ENCODE data around the gene RNU7-1. TPM values are rescaled to one million over a fixed set of nuclear protein-coding genes. Genes with fewer than 3 reads are reported as not detected.

Gene RNU7-1
- polyA plus RNA-seq, 5 donors: 5.9 to 20.2 (median 7.9) TPM; not detected in 2

Other genes starting within 250 kb of the RNU7-1 start
- gene PIANP, start 243.0 kb upstream of the RNU7-1 start, polyA plus RNA-seq (ENCODE audit: insufficient read depth in 1 of 5, insufficient read length in 5 of 5, low replicate concordance in 1 of 5): 10 to 100 TPM in 1 of 5 donors, 1 to 10 TPM in 4; 5.2 to 10.4 (median 6.7) TPM
- 10 to 100 TPM; 48.4 to 59.1 (median 56.3) TPM for gene COPS7A, start 219.8 kb upstream of the RNU7-1 start, polyA plus RNA-seq (ENCODE audit: insufficient read depth in 1 of 5, insufficient read length in 5 of 5, low replicate concordance in 1 of 5)
- gene MLF2, start 190.7 kb upstream of the RNU7-1 start, polyA plus RNA-seq (ENCODE audit: insufficient read depth in 1 of 5, insufficient read length in 5 of 5, low replicate concordance in 1 of 5): 100 to 1,000 TPM; 147 to 203 (median 179) TPM
- gene PTMS, start 177.5 kb upstream of the RNU7-1 start, polyA plus RNA-seq (ENCODE audit: insufficient read depth in 1 of 5, insufficient read length in 5 of 5, low replicate concordance in 1 of 5): 1,000 to 10,000 TPM in 1 of 5 donors, 100 to 1,000 TPM in 4; 621 to 1,050 (median 719) TPM
- gene LAG3, start 171.3 kb upstream of the RNU7-1 start, polyA plus RNA-seq (ENCODE audit: insufficient read depth in 1 of 5, insufficient read length in 5 of 5, low replicate concordance in 1 of 5): 1 to 10 TPM; 1.3 to 2.9 (median 1.7) TPM
- 100 to 1,000 TPM in 1 of 5 donors, 10 to 100 TPM in 4; 73.5 to 108 (median 89.3) TPM for gene CD4, start 154.3 kb upstream of the RNU7-1 start, polyA plus RNA-seq (ENCODE audit: insufficient read depth in 1 of 5, insufficient read length in 5 of 5, low replicate concordance in 1 of 5)
- gene GPR162, start 122.0 kb upstream of the RNU7-1 start, polyA plus RNA-seq (ENCODE audit: insufficient read depth in 1 of 5, insufficient read length in 5 of 5, low replicate concordance in 1 of 5): 10 to 100 TPM in 4 of 5 donors, 1 to 10 TPM in 1; 7.1 to 17.0 (median 12.1) TPM
- 10 to 100 TPM; 14.5 to 40.9 (median 21.7) TPM for gene P3H3, start 115.4 kb upstream of the RNU7-1 start, polyA plus RNA-seq (ENCODE audit: insufficient read depth in 1 of 5, insufficient read length in 5 of 5, low replicate concordance in 1 of 5)
- gene GNB3, start 102.9 kb upstream of the RNU7-1 start, polyA plus RNA-seq (ENCODE audit: insufficient read depth in 1 of 5, insufficient read length in 5 of 5, low replicate concordance in 1 of 5): 1 to 10 TPM; 3.5 to 8.4 (median 6.0) TPM
- 10 to 100 TPM; 23.4 to 69.1 (median 38.0) TPM for gene CDCA3, start 92.5 kb upstream of the RNU7-1 start, polyA plus RNA-seq (ENCODE audit: insufficient read depth in 1 of 5, insufficient read length in 5 of 5, low replicate concordance in 1 of 5)
- 10 to 100 TPM; 46.9 to 65.2 (median 53.2) TPM for gene USP5, start 91.7 kb upstream of the RNU7-1 start, polyA plus RNA-seq (ENCODE audit: insufficient read depth in 1 of 5, insufficient read length in 5 of 5, low replicate concordance in 1 of 5)
- 100 to 1,000 TPM; 420 to 565 (median 460) TPM for gene TPI1, start 76.3 kb upstream of the RNU7-1 start, polyA plus RNA-seq (ENCODE audit: insufficient read depth in 1 of 5, insufficient read length in 5 of 5, low replicate concordance in 1 of 5)
- gene SPSB2, start 70.5 kb upstream of the RNU7-1 start, polyA plus RNA-seq (ENCODE audit: insufficient read depth in 1 of 5, insufficient read length in 5 of 5, low replicate concordance in 1 of 5): 10 to 100 TPM in 1 of 5 donors, 1 to 10 TPM in 4; 4.1 to 17.1 (median 5.6) TPM
- gene LRRC23, start 39.0 kb upstream of the RNU7-1 start, polyA plus RNA-seq (ENCODE audit: insufficient read depth in 1 of 5, insufficient read length in 5 of 5, low replicate concordance in 1 of 5): 10 to 100 TPM; 14.1 to 34.8 (median 26.6) TPM
- 10 to 100 TPM in 4 of 5 donors, 1 to 10 TPM in 1; 9.0 to 17.8 (median 14.9) TPM for gene ENO2, start 29.2 kb upstream of the RNU7-1 start, polyA plus RNA-seq (ENCODE audit: insufficient read depth in 1 of 5, insufficient read length in 5 of 5, low replicate concordance in 1 of 5)
- gene ATN1, start 15.9 kb upstream of the RNU7-1 start, polyA plus RNA-seq (ENCODE audit: insufficient read depth in 1 of 5, insufficient read length in 5 of 5, low replicate concordance in 1 of 5): 100 to 1,000 TPM in 3 of 5 donors, 10 to 100 TPM in 2; 80.2 to 135 (median 118) TPM
- 100 to 1,000 TPM; 179 to 281 (median 188) TPM for gene C12orf57, start 206 bp downstream of the RNU7-1 start, polyA plus RNA-seq (ENCODE audit: insufficient read depth in 1 of 5, insufficient read length in 5 of 5, low replicate concordance in 1 of 5)
- gene PTPN6, start 7.5 kb downstream of the RNU7-1 start, polyA plus RNA-seq (ENCODE audit: insufficient read depth in 1 of 5, insufficient read length in 5 of 5, low replicate concordance in 1 of 5): 10 to 100 TPM; 15.1 to 21.8 (median 19.0) TPM
- 100 to 1,000 TPM; 274 to 333 (median 302) TPM for gene PHB2, start 26.8 kb downstream of the RNU7-1 start, polyA plus RNA-seq (ENCODE audit: insufficient read depth in 1 of 5, insufficient read length in 5 of 5, low replicate concordance in 1 of 5)
- gene EMG1, start 27.1 kb downstream of the RNU7-1 start, polyA plus RNA-seq (ENCODE audit: insufficient read depth in 1 of 5, insufficient read length in 5 of 5, low replicate concordance in 1 of 5): 10 to 100 TPM; 43.5 to 52.7 (median 50.2) TPM
- gene LPCAT3, start 74.7 kb downstream of the RNU7-1 start, polyA plus RNA-seq (ENCODE audit: insufficient read depth in 1 of 5, insufficient read length in 5 of 5, low replicate concordance in 1 of 5): 10 to 100 TPM; 56.7 to 67.9 (median 60.4) TPM
- 100 to 1,000 TPM in 4 of 5 donors, 10 to 100 TPM in 1; 97.0 to 139 (median 120) TPM for gene C1S, start 116.9 kb downstream of the RNU7-1 start, polyA plus RNA-seq (ENCODE audit: insufficient read depth in 1 of 5, insufficient read length in 5 of 5, low replicate concordance in 1 of 5)
- gene C1R, start 148.6 kb downstream of the RNU7-1 start, polyA plus RNA-seq (ENCODE audit: insufficient read depth in 1 of 5, insufficient read length in 5 of 5, low replicate concordance in 1 of 5): 10 to 100 TPM; 78.8 to 96.0 (median 90.9) TPM
- gene C1RL, start 165.4 kb downstream of the RNU7-1 start, polyA plus RNA-seq (ENCODE audit: insufficient read depth in 1 of 5, insufficient read length in 5 of 5, low replicate concordance in 1 of 5): 10 to 100 TPM; 46.5 to 66.7 (median 59.0) TPM
- 10 to 100 TPM; 11.8 to 25.2 (median 20.1) TPM for gene RBP5, start 185.1 kb downstream of the RNU7-1 start, polyA plus RNA-seq (ENCODE audit: insufficient read depth in 1 of 5, insufficient read length in 5 of 5, low replicate concordance in 1 of 5)
- 10 to 100 TPM; 46.7 to 68.1 (median 63.9) TPM for gene CLSTN3, start 186.6 kb downstream of the RNU7-1 start, polyA plus RNA-seq (ENCODE audit: insufficient read depth in 1 of 5, insufficient read length in 5 of 5, low replicate concordance in 1 of 5)
- 10 to 100 TPM; 37.7 to 56.9 (median 49.2) TPM for gene PEX5, start 245.9 kb downstream of the RNU7-1 start, polyA plus RNA-seq (ENCODE audit: insufficient read depth in 1 of 5, insufficient read length in 5 of 5, low replicate concordance in 1 of 5)

Measured in right lung (tissue), 5 donors.